NT2/D1 (cell line): ENCODE measurements around the gene BET1L.
"Not testable (repeated sequence)": the region's sequence is repeated elsewhere in the genome, so short reads cannot be mapped to it uniquely, and the experiment has no call there.

Experiments
- DNase-seq: peaks from one replicate; pipeline ENCODE4 v3.0.0-alpha.2; 2011; ENCODE audit warnings: low read depth, low spot score
- H3K27me3 ChIP-seq: 2 replicates; pipeline ENCODE4 v1.6.0; 2011; ENCODE audit warnings: mild to moderate bottlenecking; ENCODE audit not compliant: insufficient read length, insufficient read depth
- H3K36me3 ChIP-seq: 2 replicates; pipeline ENCODE4 v1.6.1; 2011; ENCODE audit warnings: mild to moderate bottlenecking, low read length, mixed read lengths; ENCODE audit not compliant: insufficient read depth, insufficient read length
- H3K4me1 ChIP-seq: 2 replicates; pipeline ENCODE4 v1.5.1; 2011; ENCODE audit not compliant: insufficient read depth, insufficient read length
- H3K4me3 ChIP-seq: 2 replicates; pipeline ENCODE4 v1.5.1; 2011; ENCODE audit warnings: low read depth; ENCODE audit not compliant: insufficient read length
- H3K9ac ChIP-seq: 2 replicates; pipeline ENCODE4 v1.6.0; 2011; ENCODE audit warnings: low read depth; ENCODE audit not compliant: insufficient read length
- H3K9me3 ChIP-seq: 2 replicates; pipeline ENCODE4 v1.5.1; 2011; ENCODE audit warnings: mild to moderate bottlenecking, low read length; ENCODE audit not compliant: insufficient read depth
- SUZ12 ChIP-seq: IDR thresholded peaks from 2 replicates; pipeline ENCODE4 v1.6.1; 2011; ENCODE audit not compliant: insufficient read length, insufficient read depth; ENCODE audit errors: extremely low read depth
- YY1 ChIP-seq: IDR thresholded peaks from 2 replicates; pipeline ENCODE4 v1.6.1; 2011; ENCODE audit not compliant: insufficient read length, insufficient read depth
- ZNF274 ChIP-seq: IDR thresholded peaks from 2 replicates; pipeline ENCODE4 v1.6.1; 2011; ENCODE audit warnings: mild to moderate bottlenecking, low read depth, low read length

BET1L gene

DNA sequence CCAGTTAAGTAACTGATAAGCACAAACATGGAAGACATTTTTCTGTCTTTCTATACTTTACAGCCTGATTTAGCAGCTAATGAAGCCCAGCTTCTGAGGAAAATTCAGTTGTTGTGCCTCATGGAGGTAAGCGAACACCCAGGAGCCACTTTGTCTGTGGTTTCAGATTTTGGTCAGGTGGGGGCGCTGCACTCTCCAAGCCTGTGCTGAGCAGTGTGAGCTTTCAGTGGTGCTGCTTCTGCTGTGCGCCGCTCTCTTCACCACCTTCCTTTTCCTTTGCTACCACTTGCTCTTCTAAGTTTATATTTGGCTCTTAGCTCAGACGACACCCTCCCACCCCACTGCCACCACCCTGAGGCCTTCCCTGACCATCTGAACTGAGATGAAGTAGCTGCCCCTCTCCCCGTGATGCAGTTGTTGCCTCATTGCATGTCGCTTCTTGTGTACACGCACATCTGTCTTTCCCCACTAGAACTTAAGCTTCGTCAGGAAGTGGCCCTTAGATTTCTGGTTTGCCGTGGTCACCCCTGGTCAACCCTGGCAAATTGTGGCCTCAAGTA is 43.6 kb upstream of the BET1L start:
- Histone ChIP-seq H3K27me3 (no peaks in the 10 kb centered on the region), H3K9ac (no peak overlapping the region), H3K9me3 (no peaks in the 10 kb centered on the region), H3K4me3 (no peak overlapping the region), H3K4me1 (no peaks in the 10 kb centered on the region), H3K36me3 (peaks cover 81% of the 10 kb centered on the region)
- TF ChIP-seq YY1 = no peak
- TF ChIP-seq SUZ12 = no peak
- no peak for TF ChIP-seq ZNF274
- peak; percentile 59 for DNase-seq

- Histone ChIP-seq H3K4me1 (no peaks in the 10 kb centered on the region), H3K4me3 (no peak overlapping the region), H3K9ac (no peak overlapping the region), H3K36me3 (peaks cover 85% of the 10 kb centered on the region), H3K9me3 (no peaks in the 10 kb centered on the region), H3K27me3 (no peaks in the 10 kb centered on the region)
- TF ChIP-seq ZNF274 (no peak), YY1 (no peak), SUZ12 (no peak)
- DNase-seq = no peak
Measured at GRCh38 chr11:250274-250673, 43.1 kb upstream of the BET1L start.

GRCh38 chr11:249062-249461 is 41.9 kb upstream of the BET1L start:
- Histone ChIP-seq H3K9me3 (no peaks in the 10 kb centered on the region), H3K4me3 (no peak overlapping the region), H3K4me1 (no peaks in the 10 kb centered on the region), H3K36me3 (peaks cover 97% of the 10 kb centered on the region), H3K9ac (no peak overlapping the region), H3K27me3 (no peaks in the 10 kb centered on the region)
- TF ChIP-seq YY1 = no peak
- DNase-seq = no peak

DNA sequence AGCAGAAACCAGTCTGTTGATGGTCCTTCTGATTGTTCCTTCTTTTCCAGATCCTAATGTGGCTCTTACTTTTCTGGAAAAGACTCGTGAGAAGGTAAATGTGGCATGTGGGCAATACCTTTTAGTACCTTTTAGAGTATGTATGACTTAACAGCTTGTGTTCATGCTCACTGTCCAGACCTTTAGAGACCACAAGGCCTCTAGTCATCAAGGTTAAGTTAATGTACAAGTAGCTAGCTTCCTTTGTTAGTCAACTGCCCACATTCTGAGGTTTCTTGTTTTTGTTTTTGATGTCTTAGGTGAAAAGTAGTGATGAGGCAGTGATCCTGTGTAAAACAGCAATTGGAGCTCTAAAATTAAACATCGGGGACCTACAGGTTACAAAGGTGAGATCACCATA is 37.2 kb upstream of the BET1L start:
- H3K4me3 ChIP-seq = no peak overlapping the region
- no peak overlapping the region for H3K9ac ChIP-seq
- H3K9me3 ChIP-seq = no peaks in the 10 kb centered on the region
- H3K27me3 ChIP-seq = no peaks in the 10 kb centered on the region
- DNase-seq = no peak
- TF ChIP-seq SUZ12 = no peak
- no peak for TF ChIP-seq YY1
- TF ChIP-seq ZNF274 = no peak
- peaks cover 95% of the 10 kb centered on the region for H3K36me3 ChIP-seq
- no peaks in the 10 kb centered on the region for H3K4me1 ChIP-seq

DNA sequence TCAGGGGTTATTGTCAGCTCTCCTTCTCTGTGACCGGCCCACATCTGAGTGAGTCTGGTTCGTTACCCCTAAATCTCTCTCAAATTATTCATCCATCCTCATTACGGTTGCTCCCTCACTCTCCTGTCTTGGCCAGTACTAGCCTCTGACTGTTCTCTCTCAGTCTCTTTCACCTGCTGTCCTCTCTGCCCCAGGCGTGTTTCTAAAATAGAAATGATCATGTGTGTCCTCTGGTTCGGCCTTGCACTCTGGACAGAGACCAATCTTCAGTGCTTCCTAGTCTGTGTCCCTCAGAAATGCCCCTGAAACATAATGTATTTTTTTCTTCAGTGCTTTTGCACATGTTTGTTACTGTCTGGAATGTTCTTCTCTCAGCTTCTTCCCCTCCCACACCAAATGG is 34.4 kb upstream of the BET1L start:
- Histone ChIP-seq H3K27me3 (no peaks in the 10 kb centered on the region), H3K9ac (no peak overlapping the region), H3K36me3 (peaks cover 82% of the 10 kb centered on the region), H3K4me3 (no peak overlapping the region), H3K9me3 (no peaks in the 10 kb centered on the region), H3K4me1 (no peaks in the 10 kb centered on the region)
- TF ChIP-seq ZNF274 = no peak
- TF ChIP-seq YY1 = no peak
- no peak for TF ChIP-seq SUZ12
- DNase-seq = no peak

DNA sequence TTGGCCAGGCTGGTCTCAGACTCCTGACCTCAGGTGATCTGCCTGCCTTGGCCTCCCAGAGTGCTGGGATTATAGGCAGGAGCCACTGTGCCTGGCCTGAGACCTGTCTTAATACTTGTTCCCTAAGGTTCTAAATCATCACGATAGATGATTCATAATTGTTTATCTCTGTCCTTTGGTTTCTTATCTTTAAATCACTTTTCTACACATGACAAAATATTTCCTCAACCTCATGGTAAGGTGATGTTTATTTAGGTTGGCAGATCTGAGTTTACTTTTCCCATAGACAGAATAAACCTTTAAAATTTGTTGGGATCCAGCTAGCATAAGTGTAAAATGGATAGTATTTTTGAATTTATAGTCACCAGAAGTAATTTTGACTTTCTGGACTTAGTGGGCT is 33.1 kb upstream of the BET1L start:
- no peak overlapping the region for H3K9ac ChIP-seq
- peaks cover 70% of the 10 kb centered on the region for H3K36me3 ChIP-seq
- no peak for DNase-seq
- H3K27me3 ChIP-seq = no peaks in the 10 kb centered on the region
- no peaks in the 10 kb centered on the region for H3K4me1 ChIP-seq
- TF ChIP-seq ZNF274 = no peak
- TF ChIP-seq SUZ12 = no peak
- no peak for TF ChIP-seq YY1
- H3K4me3 ChIP-seq = no peak overlapping the region
- no peaks in the 10 kb centered on the region for H3K9me3 ChIP-seq

- not testable (repeated sequence) for H3K4me1 ChIP-seq
Measured at GRCh38 chr11:238346-238745, 31.1 kb upstream of the BET1L start.

More at GRCh38 chr11:238346-238745, 31.1 kb upstream of the BET1L start:
- H3K9ac ChIP-seq, DNase-seq, H3K4me3 ChIP-seq, H3K27me3 ChIP-seq, H3K9me3 ChIP-seq: not testable (repeated sequence)
- peaks cover 57% of the 10 kb centered on the region for H3K36me3 ChIP-seq
